Gastroesophageal sphincter (tissue), 4 donors: Measurements from ENCODE around the gene ZNF606. TPM values are rescaled to one million over a fixed set of nuclear protein-coding genes. Genes with fewer than 3 reads are reported as not detected.

Experiments
- ATAC-seq: fragments of 150-250 bp; one replicate; pipeline ENCODE4 v1.9.1; 2016; ENCODE audit warnings: mild to moderate bottlenecking, moderate library complexity
- H3K27ac ChIP-seq, 4 donors: fragments of 200-600 bp; sonication (generic) in 3 of 4; 1 replicate in 3 of 4; 2 replicates in 1 of 4; pipeline ENCODE4 v1.5.1; 2016 to 2019
- H3K27me3 ChIP-seq: fragments of 200-600 bp; sonication (generic); one replicate; pipeline ENCODE4 v1.5.1; 2019
- H3K36me3 ChIP-seq, 2 donors: fragments of 200-600 bp; sonication (generic); one replicate each; pipeline ENCODE4 v1.5.1; 2019; ENCODE audit warnings: control low read depth in 1 of 2
- H3K4me1 ChIP-seq, 3 donors: fragments of 200-600 bp; sonication (generic); 1 replicate in 2 of 3; 2 replicates in 1 of 3; pipeline ENCODE4 v1.5.1; 2016 to 2019; ENCODE audit warnings: control low read depth in 2 of 3
- H3K4me3 ChIP-seq, 2 donors: fragments of 200-600 bp; sonication (generic); one replicate each; pipeline ENCODE4 v1.5.1; 2019; ENCODE audit warnings: mild to moderate bottlenecking in 1 of 2, moderate library complexity in 1 of 2
- H3K9me3 ChIP-seq, 3 donors: fragments of 200-600 bp; sonication (generic); one replicate each; pipeline ENCODE4 v1.5.1; 2017 to 2019; ENCODE audit warnings: control low read depth in 2 of 3
- CTCF ChIP-seq, 4 experiments: fragments of 200-600 bp in 2 of 4; fragments of 450-650 bp in 2 of 4; sonication (generic) in 1 of 4; IDR thresholded peaks; one replicate each; pipeline ENCODE4 v1.5.1; 2017 to 2019; ENCODE audit warnings: antibody characterized with exemption in 4 of 4, mild to moderate bottlenecking in 2 of 4, moderate library complexity in 2 of 4
- EP300 ChIP-seq: sonication (generic); formaldehyde crosslinking; IDR thresholded peaks from one replicate; pipeline ENCODE4 v1.6.1; 2017; ENCODE audit warnings: antibody characterized with exemption, mild to moderate bottlenecking
- POLR2A ChIP-seq, 2 donors: fragments of 450-650 bp; IDR thresholded peaks; one replicate each; pipeline ENCODE4 v1.6.1; 2017; ENCODE audit warnings: antibody characterized with exemption in 2 of 2, mild to moderate bottlenecking in 2 of 2, moderate library complexity in 1 of 2
- POLR2AphosphoS5 ChIP-seq: sonication (generic); formaldehyde crosslinking; IDR thresholded peaks from one replicate; pipeline ENCODE4 v1.6.1; 2017; ENCODE audit warnings: antibody characterized with exemption
- WGBS, 2 donors: methylation state at CpG; one replicate each; pipeline ENCODE4 v1.1.5; 2018; ENCODE audit warnings: low coverage in 1 of 2; 5-methylcytosine and 5-hydroxymethylcytosine counted together
- total RNA-seq, 4 donors: library from RNA; depleted of rRNA; stranded (reverse); fragments of >200 nt; gene quantifications; one replicate each; pipeline ENCODE4 v1.1.0, GENCODE V29; 2016

Gene ZNF606
- total RNA-seq: 10 to 100 TPM in 3 of 4 donors, 1 to 10 TPM in 1; 6.0 to 49.0 (median 18.8) TPM

- peaks cover 0 to 70% of the 10 kb centered on the region in 2 donors for H3K36me3 ChIP-seq
- H3K4me1 ChIP-seq: peaks cover 0 to 39% (median 0%) of the 10 kb centered on the region in 3 donors
- H3K4me3 ChIP-seq: peak within 1 kb of the TSS; percentile 67 to 96
- H3K9me3 ChIP-seq: peaks cover 0 to 65% (median 0%) of the 10 kb centered on the region in 3 donors
- 0% methylated on average over 5 of the region's 91 CpGs; no CpG with 5 or more reads in 1 of the 2 donors for WGBS, 2 donors
- peak within 1 kb of the TSS; percentile 68 to 96 (median 94) for H3K27ac ChIP-seq
- ATAC-seq: peak; percentile 98
- TF ChIP-seq POLR2AphosphoS5 (peak; percentile 85), POLR2A (IDR thresholded peaks at IDR 0.05) (peak; percentile 67 to 69), EP300 (no peak), CTCF (IDR thresholded peaks at IDR 0.05) (peak in 1 of 4 experiments; percentile 6)
- no peaks in the 10 kb centered on the region for H3K27me3 ChIP-seq
Measured at GRCh38 chr19:58002384-58003173, at the start of gene ZNF606. ZNF606 (minus strand) TSS chr19:58002820; CDS start chr19:58001319, 1,501 bp downstream.

GRCh38 chr19:58052256-58052655, 49.6 kb upstream of the ZNF606 start:
- Histone ChIP-seq H3K4me3 (no peak overlapping the region), H3K36me3 (no peaks in the 10 kb centered on the region), H3K27me3 (no peaks in the 10 kb centered on the region), H3K9me3 (peaks cover 0 to 77% (median 2%) of the 10 kb centered on the region in 3 donors), H3K27ac (no peak overlapping the region), H3K4me1 (peaks cover 0 to 14% (median 0%) of the 10 kb centered on the region in 3 donors)
- no peak for ATAC-seq
- TF ChIP-seq EP300 (no peak), CTCF (IDR thresholded peaks at IDR 0.05) (no peak), POLR2A (IDR thresholded peaks at IDR 0.05) (no peak), POLR2AphosphoS5 (no peak)
- WGBS, 2 donors: no CpG with 5 or more reads among the region's 16 CpGs

GRCh38 chr19:58047672-58048071, 45.1 kb upstream of the ZNF606 start:
- Histone ChIP-seq H3K27me3 (peaks cover 6% of the 10 kb centered on the region), H3K4me3 (no peak overlapping the region), H3K36me3 (no peaks in the 10 kb centered on the region), H3K4me1 (no peaks in the 10 kb centered on the region), H3K9me3 (peaks cover 0 to 98% (median 4%) of the 10 kb centered on the region in 3 donors), H3K27ac (no peak overlapping the region)
- ATAC-seq: no peak
- TF ChIP-seq POLR2A (IDR thresholded peaks at IDR 0.05): no peak
- no peak for TF ChIP-seq EP300
- no peak for TF ChIP-seq CTCF (IDR thresholded peaks at IDR 0.05)
- no peak for TF ChIP-seq POLR2AphosphoS5
- WGBS, 2 donors: 60 to 90% methylated on average over 1 to 2 of the region's 12 CpGs

- Histone ChIP-seq H3K27me3 (peaks cover 9% of the 10 kb centered on the region), H3K27ac (no peak overlapping the region), H3K36me3 (no peaks in the 10 kb centered on the region), H3K4me1 (no peaks in the 10 kb centered on the region), H3K4me3 (no peak overlapping the region), H3K9me3 (peaks cover 0 to 97% (median 4%) of the 10 kb centered on the region in 3 donors)
- no peak for ATAC-seq
- WGBS, 2 donors: 100% methylated on average over 2 of the region's 7 CpGs; no CpG with 5 or more reads in 1 of the 2 donors
- TF ChIP-seq POLR2AphosphoS5 (no peak), POLR2A (IDR thresholded peaks at IDR 0.05) (no peak), EP300 (no peak), CTCF (IDR thresholded peaks at IDR 0.05) (no peak)
Measured at GRCh38 chr19:58046856-58047255, 44.2 kb upstream of the ZNF606 start.
